Hepatocyte (in vitro differentiated cells): ENCODE measurements around the gene UFSP2. TPM values are rescaled to one million over a fixed set of nuclear protein-coding genes. Genes with fewer than 3 reads are reported as not detected.

Experiments used
- DNase-seq: peaks from one replicate; pipeline ENCODE4 v3.0.0-alpha.2; 2016; ENCODE audit warnings: low spot score
- H2AFZ ChIP-seq: fragments of 200-600 bp; sonication (generic); 2 replicates; pipeline ENCODE4 v1.6.0; 2016; ENCODE audit warnings: antibody characterized with exemption, mild to moderate bottlenecking
- H3K27ac ChIP-seq: fragments of 200-600 bp; sonication (generic); 2 replicates; pipeline ENCODE4 v1.5.1; 2016; ENCODE audit warnings: mild to moderate bottlenecking
- H3K27me3 ChIP-seq: fragments of 200-600 bp; sonication (generic); 2 replicates; pipeline ENCODE4 v1.6.1; 2016
- H3K36me3 ChIP-seq: fragments of 200-600 bp; sonication (generic); replicated peaks from 2 replicates; pipeline ENCODE4 v1.5.1; 2016; ENCODE audit warnings: low read depth; ENCODE audit not compliant: insufficient read depth
- H3K4me1 ChIP-seq: fragments of 200-600 bp; sonication (generic); 2 replicates; pipeline ENCODE4 v1.5.1; 2016; ENCODE audit warnings: mild to moderate bottlenecking, moderate library complexity; ENCODE audit not compliant: insufficient read depth
- H3K4me2 ChIP-seq: fragments of 200-600 bp; sonication (generic); 2 replicates; pipeline ENCODE4 v1.6.0; 2016
- H3K4me3 ChIP-seq: fragments of 200-600 bp; sonication (generic); 2 replicates; pipeline ENCODE4 v1.5.1; 2016; ENCODE audit warnings: mild to moderate bottlenecking
- H3K79me2 ChIP-seq: fragments of 200-600 bp; sonication (generic); 2 replicates; pipeline ENCODE4 v1.6.0; 2017; ENCODE audit warnings: mild to moderate bottlenecking
- H3K9me2 ChIP-seq: fragments of 200-600 bp; sonication (generic); replicated peaks from 2 replicates; pipeline ENCODE4 v1.6.0; 2017; ENCODE audit warnings: mild to moderate bottlenecking; ENCODE audit not compliant: insufficient read depth
- H3K9me3 ChIP-seq: fragments of 200-600 bp; sonication (generic); 2 replicates; pipeline ENCODE4 v1.5.1; 2016; ENCODE audit warnings: low read depth, mild to moderate bottlenecking
- H4K20me1 ChIP-seq: fragments of 200-600 bp; sonication (generic); 2 replicates; pipeline ENCODE4 v1.6.0; 2016; ENCODE audit warnings: mild to moderate bottlenecking; ENCODE audit not compliant: insufficient read depth, poor library complexity, severe bottlenecking
- EZH2 ChIP-seq: fragments of 200-600 bp; sonication (generic); IDR thresholded peaks from 2 replicates; pipeline ENCODE4 v1.6.1; 2016; ENCODE audit warnings: antibody characterized with exemption, mild to moderate bottlenecking, borderline replicate concordance
- EZH2phosphoT487 ChIP-seq: fragments of 200-600 bp; sonication (generic); IDR thresholded peaks from one replicate; pipeline ENCODE4 v1.6.1; 2018; ENCODE audit warnings: antibody characterized with exemption, mild to moderate bottlenecking, low read depth, moderate library complexity; ENCODE audit not compliant: unreplicated experiment, severe bottlenecking
- WGBS: methylation state at CpG from one replicate; pipeline ENCODE4 v1.1.6; 2016; ENCODE audit warnings: low lambda C conversion rate; ENCODE audit errors: missing lambda C conversion rate; 5-methylcytosine and 5-hydroxymethylcytosine counted together
- polyA plus RNA-seq: library from polyadenylated mRNA; unstranded; fragments of >200 nt; fragmentation: Nextera tagmentation; extraction: Ambion mirVana; gene quantifications from 2 replicates; pipeline ENCODE4 v1.2.1, GENCODE V29; 2016
- total RNA-seq: library from RNA; depleted of rRNA; stranded (reverse); fragments of >200 nt; gene quantifications from 2 replicates; pipeline ENCODE4 v1.2.3, GENCODE V29; 2014
- TF ChIP-seq, protein P1 (sequence below): fragments of 200-600 bp; sonication (generic); IDR thresholded peaks from 2 replicates; pipeline ENCODE4 v1.5.1; 2016; ENCODE audit warnings: antibody characterized with exemption, mild to moderate bottlenecking; ENCODE audit not compliant: poor library complexity

The UFSP2 gene
- total and polyA plus RNA-seq, 2 experiments from 2014 or later = 29.2 to 38.5 TPM

DNA sequence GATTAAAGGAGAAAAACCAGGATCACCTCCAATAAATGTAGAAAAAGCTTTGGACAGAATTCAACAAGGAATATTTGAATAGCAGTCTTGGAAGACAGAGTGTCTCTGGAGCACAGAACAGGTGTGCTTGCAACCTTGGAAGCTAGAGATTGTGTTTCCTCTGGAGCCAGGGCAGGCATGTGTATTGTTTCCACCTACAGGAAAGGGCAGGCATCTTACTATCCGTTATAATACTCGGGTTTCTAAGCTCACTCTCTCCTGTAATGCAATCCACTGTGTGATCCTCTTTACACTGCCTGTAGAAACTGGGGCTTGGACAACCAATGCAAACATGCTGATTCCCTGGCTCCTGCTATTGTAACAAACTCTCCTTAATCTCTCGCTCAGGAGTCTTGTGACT is 31.4 kb upstream of the UFSP2 start:
- H3K4me2 ChIP-seq = no peak overlapping the region
- TF ChIP-seq, protein P1, sequence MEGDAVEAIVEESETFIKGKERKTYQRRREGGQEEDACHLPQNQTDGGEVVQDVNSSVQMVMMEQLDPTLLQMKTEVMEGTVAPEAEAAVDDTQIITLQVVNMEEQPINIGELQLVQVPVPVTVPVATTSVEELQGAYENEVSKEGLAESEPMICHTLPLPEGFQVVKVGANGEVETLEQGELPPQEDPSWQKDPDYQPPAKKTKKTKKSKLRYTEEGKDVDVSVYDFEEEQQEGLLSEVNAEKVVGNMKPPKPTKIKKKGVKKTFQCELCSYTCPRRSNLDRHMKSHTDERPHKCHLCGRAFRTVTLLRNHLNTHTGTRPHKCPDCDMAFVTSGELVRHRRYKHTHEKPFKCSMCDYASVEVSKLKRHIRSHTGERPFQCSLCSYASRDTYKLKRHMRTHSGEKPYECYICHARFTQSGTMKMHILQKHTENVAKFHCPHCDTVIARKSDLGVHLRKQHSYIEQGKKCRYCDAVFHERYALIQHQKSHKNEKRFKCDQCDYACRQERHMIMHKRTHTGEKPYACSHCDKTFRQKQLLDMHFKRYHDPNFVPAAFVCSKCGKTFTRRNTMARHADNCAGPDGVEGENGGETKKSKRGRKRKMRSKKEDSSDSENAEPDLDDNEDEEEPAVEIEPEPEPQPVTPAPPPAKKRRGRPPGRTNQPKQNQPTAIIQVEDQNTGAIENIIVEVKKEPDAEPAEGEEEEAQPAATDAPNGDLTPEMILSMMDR = no peak
- TF ChIP-seq EZH2 (no peak), EZH2phosphoT487 (no peak)
- H3K9me2 ChIP-seq = no peaks in the 10 kb centered on the region
- H4K20me1 ChIP-seq = no peaks in the 10 kb centered on the region
- H3K9me3 ChIP-seq = no peaks in the 10 kb centered on the region
- no peaks in the 10 kb centered on the region for H3K4me1 ChIP-seq
- no peak overlapping the region for H3K27ac ChIP-seq
- no peak overlapping the region for H3K4me3 ChIP-seq
- no peaks in the 10 kb centered on the region for H3K79me2 ChIP-seq
- 50% methylated on average over 3 of the region's 3 CpGs for WGBS
- H2AFZ ChIP-seq = no peak overlapping the region
- H3K27me3 ChIP-seq = no peaks in the 10 kb centered on the region
- H3K36me3 ChIP-seq = no peaks in the 10 kb centered on the region
- DNase-seq = no peak

GRCh38 chr4:185456131-185456530 is 30.4 kb upstream of the UFSP2 start:
- no peak for TF ChIP-seq EZH2
- TF ChIP-seq, protein P1 = no peak
- TF ChIP-seq EZH2phosphoT487 = no peak
- 54% methylated on average over 2 of the region's 2 CpGs for WGBS
- Histone ChIP-seq H3K9me2 (no peaks in the 10 kb centered on the region), H4K20me1 (no peaks in the 10 kb centered on the region), H3K27ac (no peak overlapping the region), H3K4me1 (no peaks in the 10 kb centered on the region), H3K79me2 (no peaks in the 10 kb centered on the region), H2AFZ (no peak overlapping the region), H3K27me3 (no peaks in the 10 kb centered on the region), H3K9me3 (no peaks in the 10 kb centered on the region), H3K36me3 (no peaks in the 10 kb centered on the region), H3K4me3 (no peak overlapping the region), H3K4me2 (no peak overlapping the region)
- DNase-seq = no peak

GRCh38 chr4:185445209-185445608 is 19.4 kb upstream of the UFSP2 start:
- H3K9me3 ChIP-seq = no peaks in the 10 kb centered on the region
- TF ChIP-seq, protein P1 = no peak
- TF ChIP-seq EZH2phosphoT487 = no peak
- no peak for TF ChIP-seq EZH2
- no peak overlapping the region for H3K4me2 ChIP-seq
- no peak overlapping the region for H2AFZ ChIP-seq
- no peaks in the 10 kb centered on the region for H3K27me3 ChIP-seq
- no peaks in the 10 kb centered on the region for H3K36me3 ChIP-seq
- DNase-seq = no peak
- no peaks in the 10 kb centered on the region for H3K9me2 ChIP-seq
- WGBS = 90% methylated on average over 2 of the region's 2 CpGs
- H3K4me3 ChIP-seq = no peak overlapping the region
- no peaks in the 10 kb centered on the region for H4K20me1 ChIP-seq
- no peaks in the 10 kb centered on the region for H3K4me1 ChIP-seq
- no peak overlapping the region for H3K27ac ChIP-seq
- H3K79me2 ChIP-seq = no peaks in the 10 kb centered on the region

DNA sequence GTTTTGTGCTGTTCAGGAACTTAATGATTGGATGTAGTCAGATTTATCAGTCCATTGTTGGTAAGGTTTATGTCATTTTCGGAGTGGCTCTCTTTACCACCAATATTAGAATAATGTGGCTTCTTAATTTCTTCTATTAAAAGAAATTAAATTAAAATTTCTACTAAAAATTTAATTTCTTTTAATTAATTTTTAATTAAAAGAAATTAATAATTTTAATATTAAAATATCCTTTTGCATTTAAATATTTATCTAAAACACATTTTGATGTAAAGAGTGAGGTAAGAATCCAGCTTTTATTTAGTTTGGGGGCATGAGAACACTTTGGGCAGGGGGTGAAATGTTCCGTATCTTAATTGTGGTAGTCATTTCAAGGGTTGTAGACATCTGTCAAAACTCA is 15.7 kb upstream of the UFSP2 start:
- no peaks in the 10 kb centered on the region for H4K20me1 ChIP-seq
- no peak overlapping the region for H3K27ac ChIP-seq
- H2AFZ ChIP-seq = no peak overlapping the region
- H3K36me3 ChIP-seq = no peaks in the 10 kb centered on the region
- no peaks in the 10 kb centered on the region for H3K27me3 ChIP-seq
- no peaks in the 10 kb centered on the region for H3K79me2 ChIP-seq
- WGBS = 91% methylated on average over 2 of the region's 2 CpGs
- no peak overlapping the region for H3K4me3 ChIP-seq
- DNase-seq = no peak
- no peak overlapping the region for H3K4me2 ChIP-seq
- no peaks in the 10 kb centered on the region for H3K4me1 ChIP-seq
- TF ChIP-seq EZH2phosphoT487 = no peak
- no peak for TF ChIP-seq EZH2
- TF ChIP-seq, protein P1 = no peak
- H3K9me3 ChIP-seq = no peaks in the 10 kb centered on the region
- H3K9me2 ChIP-seq = no peaks in the 10 kb centered on the region
